Calu3 (cell line): ENCODE results near the gene AR. TPM values are rescaled to one million over a fixed set of nuclear protein-coding genes. Genes with fewer than 3 reads are reported as not detected.

ENCODE experiments used
- BruUV-seq: library from RNA; stranded (reverse); fragments of 400-500 nt; replicated peaks from 2 replicates; lab custom pipeline; 2021; lab: Mats Ljungman, UMichigan
- CTCF ChIA-PET: fragments of 300-600 bp; sonication (Branson Sonifier 250); formaldehyde crosslinking; loops from one replicate; lab custom pipeline; 2022; ENCODE audit warnings: antibody characterized with exemption; lab: Charles Lee
- DNase-seq: peaks from one replicate; pipeline ENCODE4 v3.0.0; 2022
- H3K27ac Mint-ChIP-seq: one replicate; pipeline ENCODE4 v1.8.0; 2022; ENCODE audit warnings: mixed read lengths; ENCODE audit not compliant: unreplicated experiment
- H3K27me3 Mint-ChIP-seq: one replicate; pipeline ENCODE4 v1.8.0; 2022; ENCODE audit warnings: mixed read lengths; ENCODE audit not compliant: unreplicated experiment
- H3K36me3 Mint-ChIP-seq: one replicate; pipeline ENCODE4 v1.8.0; 2022; ENCODE audit warnings: mild to moderate bottlenecking, moderate library complexity, mixed read lengths; ENCODE audit not compliant: insufficient read depth, unreplicated experiment
- H3K4me1 Mint-ChIP-seq: one replicate; pipeline ENCODE4 v1.8.0; 2022; ENCODE audit warnings: mild to moderate bottlenecking, low read depth, mixed read lengths; ENCODE audit not compliant: unreplicated experiment
- H3K4me3 Mint-ChIP-seq: one replicate; pipeline ENCODE4 v1.8.0; 2022; ENCODE audit warnings: mild to moderate bottlenecking, low read depth, moderate library complexity, mixed read lengths; ENCODE audit not compliant: unreplicated experiment
- H3K9me3 Mint-ChIP-seq: one replicate; pipeline ENCODE4 v1.8.0; 2022; ENCODE audit warnings: low read depth, mixed read lengths; ENCODE audit not compliant: unreplicated experiment
- intact Hi-C: fragments of 100-400 bp; cut with micrococcal nuclease; formaldehyde crosslinking; loops from one replicate; pipeline ENCODE4 v1.10.0; 2022; ENCODE audit not compliant: unreplicated experiment
- total RNA-seq: library from RNA; stranded (reverse); gene quantifications from 2 replicates; pipeline ENCODE4 v1.2.3, GENCODE V29; 2022
- TF ChIP-seq, protein P1 (sequence below): fragments of 200-600 bp; IDR thresholded peaks from one replicate; pipeline ENCODE4 v1.8.0; 2022; ENCODE audit warnings: antibody characterized with exemption; ENCODE audit not compliant: unreplicated experiment

Gene AR
- total RNA-seq, 1 experiment from 2014 or later, result 0.83 TPM

DNA sequence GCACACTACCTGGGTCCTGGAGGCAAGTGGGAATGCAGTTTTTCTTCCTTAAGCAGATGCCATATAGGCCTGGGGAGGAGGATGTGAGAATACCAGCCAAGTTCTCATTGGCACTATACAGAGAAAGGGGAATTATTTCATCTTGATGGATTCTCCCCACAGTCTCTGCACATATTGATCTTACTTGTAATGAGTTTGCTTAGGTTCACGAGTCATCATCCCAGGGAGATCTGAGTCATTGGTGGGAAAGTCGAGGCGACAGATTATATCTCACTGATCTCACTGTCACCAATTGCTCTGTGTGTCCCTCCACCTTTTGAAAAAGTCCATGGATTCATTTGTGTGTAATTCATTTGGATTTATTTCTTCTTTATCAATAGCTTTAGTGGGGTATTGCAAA lies 156.8 kb downstream of the AR start:
- CTCF ChIA-PET, result no interaction called here

DNA sequence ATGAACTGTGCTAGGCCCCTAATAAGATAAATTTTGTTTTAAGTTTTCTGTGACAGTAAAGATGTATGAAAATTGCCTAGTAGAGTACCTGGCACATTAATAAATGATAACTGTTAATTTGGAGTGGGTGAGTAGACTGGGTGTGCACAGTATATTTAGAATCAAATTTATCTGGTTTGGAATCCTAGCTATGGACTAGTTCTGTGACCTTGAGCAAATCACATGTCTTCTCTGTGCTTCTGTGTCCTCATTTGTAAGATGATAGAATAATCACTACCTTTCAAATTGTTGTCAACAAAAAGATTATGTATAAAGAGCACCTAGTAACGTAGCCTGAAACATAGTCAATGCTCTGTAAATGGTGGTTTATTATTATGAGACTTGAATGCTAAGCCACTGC lies 170.2 kb downstream of the AR start:
- BruUV-seq, result no TSS peak
- no peaks in the 10 kb centered on the region for H3K27me3 Mint-ChIP-seq
- H3K36me3 Mint-ChIP-seq, result no peaks in the 10 kb centered on the region
- peaks cover 7% of the 10 kb centered on the region for H3K9me3 Mint-ChIP-seq
- H3K27ac Mint-ChIP-seq, result no peak overlapping the region
- H3K4me1 Mint-ChIP-seq, result no peaks in the 10 kb centered on the region
- CTCF ChIA-PET, result no interaction called here
- TF ChIP-seq, protein P1, sequence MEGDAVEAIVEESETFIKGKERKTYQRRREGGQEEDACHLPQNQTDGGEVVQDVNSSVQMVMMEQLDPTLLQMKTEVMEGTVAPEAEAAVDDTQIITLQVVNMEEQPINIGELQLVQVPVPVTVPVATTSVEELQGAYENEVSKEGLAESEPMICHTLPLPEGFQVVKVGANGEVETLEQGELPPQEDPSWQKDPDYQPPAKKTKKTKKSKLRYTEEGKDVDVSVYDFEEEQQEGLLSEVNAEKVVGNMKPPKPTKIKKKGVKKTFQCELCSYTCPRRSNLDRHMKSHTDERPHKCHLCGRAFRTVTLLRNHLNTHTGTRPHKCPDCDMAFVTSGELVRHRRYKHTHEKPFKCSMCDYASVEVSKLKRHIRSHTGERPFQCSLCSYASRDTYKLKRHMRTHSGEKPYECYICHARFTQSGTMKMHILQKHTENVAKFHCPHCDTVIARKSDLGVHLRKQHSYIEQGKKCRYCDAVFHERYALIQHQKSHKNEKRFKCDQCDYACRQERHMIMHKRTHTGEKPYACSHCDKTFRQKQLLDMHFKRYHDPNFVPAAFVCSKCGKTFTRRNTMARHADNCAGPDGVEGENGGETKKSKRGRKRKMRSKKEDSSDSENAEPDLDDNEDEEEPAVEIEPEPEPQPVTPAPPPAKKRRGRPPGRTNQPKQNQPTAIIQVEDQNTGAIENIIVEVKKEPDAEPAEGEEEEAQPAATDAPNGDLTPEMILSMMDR, result no peak
- no peak for DNase-seq
- H3K4me3 Mint-ChIP-seq, result no peak overlapping the region
- intact Hi-C loops, result no loop called here

More for the DNA sequence above, 156.8 kb downstream of the AR start:
- BruUV-seq, result no TSS peak
- no peak overlapping the region for H3K4me3 Mint-ChIP-seq
- DNase-seq, result no peak
- TF ChIP-seq, protein P1, result no peak
- peaks cover 3% of the 10 kb centered on the region for H3K9me3 Mint-ChIP-seq
- H3K27me3 Mint-ChIP-seq, result no peaks in the 10 kb centered on the region
- H3K36me3 Mint-ChIP-seq, result no peaks in the 10 kb centered on the region
- no peak overlapping the region for H3K27ac Mint-ChIP-seq
- H3K4me1 Mint-ChIP-seq, result no peaks in the 10 kb centered on the region
- intact Hi-C loops, result no loop called here

DNA sequence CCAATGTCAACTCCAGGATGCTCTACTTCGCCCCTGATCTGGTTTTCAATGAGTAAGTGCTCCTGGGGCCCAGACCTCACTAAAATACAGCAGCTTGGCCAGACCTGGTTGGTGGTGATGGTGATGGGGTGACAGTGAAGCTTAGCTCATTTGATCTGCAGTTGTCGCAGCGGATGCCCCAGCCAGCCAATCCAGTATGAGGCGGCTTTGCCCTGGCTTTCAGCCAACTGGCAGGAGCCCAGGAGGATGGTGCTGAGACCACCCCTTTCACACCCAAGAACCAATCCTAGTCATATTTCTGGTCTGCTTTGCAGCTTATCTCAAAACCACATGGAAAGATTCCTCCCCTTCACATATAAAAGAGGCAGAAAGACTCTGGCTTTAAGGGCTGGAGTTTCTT lies 173.8 kb downstream of the AR start:
- TF ChIP-seq, protein P1, result no peak
- no peak for DNase-seq

DNA sequence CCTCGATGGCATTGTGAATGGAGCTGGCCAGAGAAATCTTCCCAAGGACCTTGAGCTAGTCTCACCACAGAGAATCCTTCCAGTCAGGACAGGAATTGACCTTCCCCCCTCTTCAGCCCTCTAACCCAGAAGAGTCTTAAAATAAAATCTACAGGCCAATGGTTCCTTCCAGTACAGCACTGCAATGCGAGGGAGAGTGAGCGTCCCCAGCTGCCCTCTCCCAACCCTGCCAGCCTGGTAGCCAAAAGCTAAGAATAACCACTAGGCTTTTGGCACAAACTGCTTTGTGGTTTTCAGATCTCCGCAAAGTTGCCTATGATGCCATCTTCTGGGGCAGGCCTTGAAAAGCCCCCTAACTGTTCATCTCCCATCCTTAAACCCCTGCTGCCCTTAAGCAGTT lies 175.1 kb downstream of the AR start:
- no TSS peak for BruUV-seq
- Mint-ChIP-seq H3K4me1 (no peaks in the 10 kb centered on the region), H3K4me3 (no peak overlapping the region), H3K27me3 (no peaks in the 10 kb centered on the region), H3K36me3 (no peaks in the 10 kb centered on the region), H3K9me3 (peaks cover 5% of the 10 kb centered on the region), H3K27ac (no peak overlapping the region)
- DNase-seq, result no peak
- intact Hi-C loops, result no loop called here
- TF ChIP-seq, protein P1, result no peak
- CTCF ChIA-PET, result no interaction called here

More for the DNA sequence above, 173.8 kb downstream of the AR start:
- no peak overlapping the region for H3K4me3 Mint-ChIP-seq
- CTCF ChIA-PET, result no interaction called here
- no peaks in the 10 kb centered on the region for H3K27me3 Mint-ChIP-seq
- peaks cover 4% of the 10 kb centered on the region for H3K9me3 Mint-ChIP-seq
- H3K27ac Mint-ChIP-seq, result no peak overlapping the region
- no peaks in the 10 kb centered on the region for H3K36me3 Mint-ChIP-seq
- H3K4me1 Mint-ChIP-seq, result no peaks in the 10 kb centered on the region
- no TSS peak for BruUV-seq
- intact Hi-C loops, result no loop called here
